Activated T-helper 17 cell treated with anti-CD3 and anti-CD28 coated beads, Interleukin-2, amount 50 U/mL, for 72 hours (primary cell): ENCODE data around the gene CCDC136. TPM values are rescaled to one million over a fixed set of nuclear protein-coding genes. Genes with fewer than 3 reads are reported as not detected.
A peak's percentile ranks its signal among the peaks of the same experiment; 100 is the strongest.

ENCODE experiments used
- ATAC-seq: fragments of 150-1000 bp; cut with Tn5 transposase; replicated peaks from 2 replicates; pipeline ENCODE4 v1.10.0; 2021; ENCODE audit warnings: mild to moderate bottlenecking, moderate library complexity
- H3K27ac Mint-ChIP-seq: one replicate; pipeline ENCODE4 v1.8.0; 2022; ENCODE audit warnings: mixed read lengths
- H3K27me3 Mint-ChIP-seq: one replicate; pipeline ENCODE4 v1.8.0; 2022; ENCODE audit warnings: mixed read lengths
- H3K36me3 Mint-ChIP-seq: one replicate; pipeline ENCODE4 v1.8.0; 2022; ENCODE audit warnings: low read depth, mild to moderate bottlenecking, mixed read lengths
- H3K4me1 Mint-ChIP-seq: one replicate; pipeline ENCODE4 v1.8.0; 2022; ENCODE audit warnings: mixed read lengths
- H3K4me3 Mint-ChIP-seq: one replicate; pipeline ENCODE4 v1.8.0; 2022; ENCODE audit warnings: mild to moderate bottlenecking, mixed read lengths
- H3K9me3 Mint-ChIP-seq: one replicate; pipeline ENCODE4 v1.8.0; 2022; ENCODE audit warnings: mixed read lengths
- total RNA-seq, 2 donors: library from RNA; stranded (reverse); gene quantifications; one replicate each; pipeline ENCODE4 v1.2.3, GENCODE V29; 2022

CCDC136 gene
- total RNA-seq, 2 donors from 2014 or later: 11.7 to 15.4 TPM

- Mint-ChIP-seq H3K27me3 (no peaks in the 10 kb centered on the region), H3K36me3 (peaks cover 18% of the 10 kb centered on the region), H3K4me3 (peak overlapping the region; percentile 83), H3K9me3 (no peaks in the 10 kb centered on the region), H3K4me1 (peaks cover 13% of the 10 kb centered on the region), H3K27ac (peak overlapping the region; percentile 87)
- ATAC-seq: no peak
These were observed 70.3 kb downstream of the CCDC136 start for GRCh38 chr7:128861957-128862570.

DNA sequence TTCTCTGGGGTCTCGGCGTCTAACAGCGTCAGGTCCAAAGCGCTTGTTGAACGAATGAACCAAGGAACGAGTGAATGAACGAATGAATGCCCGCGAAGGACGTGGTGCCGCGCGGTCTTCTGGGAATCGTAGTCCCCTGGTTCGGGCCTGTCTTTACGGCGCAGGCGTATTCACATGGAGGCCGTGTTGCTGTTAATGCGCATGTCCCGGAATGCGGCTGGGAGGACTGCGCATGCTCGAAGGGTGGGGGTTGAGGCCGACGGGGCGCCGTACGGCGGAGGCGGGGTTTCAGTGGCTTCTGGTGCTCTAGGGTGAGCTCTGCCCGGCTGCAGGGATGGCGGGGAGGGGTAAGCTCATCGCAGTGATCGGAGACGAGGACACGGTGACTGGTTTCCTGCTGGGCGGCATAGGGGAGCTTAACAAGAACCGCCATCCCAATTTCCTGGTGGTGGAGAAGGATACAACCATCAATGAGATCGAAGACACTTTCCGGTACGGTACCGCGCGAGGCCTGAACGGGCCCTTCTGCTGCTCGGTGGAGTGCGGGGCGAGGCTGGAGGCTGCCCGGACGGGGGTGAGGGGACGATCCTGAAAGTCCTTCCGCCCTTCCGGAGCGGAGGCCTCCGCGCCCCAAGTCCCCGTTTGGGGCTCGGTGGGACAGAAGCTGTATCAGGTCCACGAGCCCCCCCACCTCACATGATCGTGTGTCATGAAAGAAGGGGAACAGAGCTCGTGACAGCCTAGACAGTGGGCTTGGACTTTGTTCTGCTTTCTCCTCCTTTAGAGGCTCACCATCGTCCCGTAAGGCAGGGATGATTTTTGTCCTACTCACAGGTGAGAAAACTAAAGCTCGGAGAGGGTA, 71.0 kb downstream of the CCDC136 start, which contains the start of gene ATP6V1F:
Gene ATP6V1F (plus strand): TSS at position 286 of the 862 bp plus-strand sequence. CDS start 49 bp downstream, at position 335.
- H3K27me3 Mint-ChIP-seq: no peaks in the 10 kb centered on the region
- H3K4me3 Mint-ChIP-seq: peak within 1 kb of the TSS; percentile 83
- peaks cover 18% of the 10 kb centered on the region for H3K36me3 Mint-ChIP-seq
- no peaks in the 10 kb centered on the region for H3K9me3 Mint-ChIP-seq
- ATAC-seq: peak; percentile 94
- peaks cover 13% of the 10 kb centered on the region for H3K4me1 Mint-ChIP-seq
- H3K27ac Mint-ChIP-seq: peak within 1 kb of the TSS; percentile 87

DNA sequence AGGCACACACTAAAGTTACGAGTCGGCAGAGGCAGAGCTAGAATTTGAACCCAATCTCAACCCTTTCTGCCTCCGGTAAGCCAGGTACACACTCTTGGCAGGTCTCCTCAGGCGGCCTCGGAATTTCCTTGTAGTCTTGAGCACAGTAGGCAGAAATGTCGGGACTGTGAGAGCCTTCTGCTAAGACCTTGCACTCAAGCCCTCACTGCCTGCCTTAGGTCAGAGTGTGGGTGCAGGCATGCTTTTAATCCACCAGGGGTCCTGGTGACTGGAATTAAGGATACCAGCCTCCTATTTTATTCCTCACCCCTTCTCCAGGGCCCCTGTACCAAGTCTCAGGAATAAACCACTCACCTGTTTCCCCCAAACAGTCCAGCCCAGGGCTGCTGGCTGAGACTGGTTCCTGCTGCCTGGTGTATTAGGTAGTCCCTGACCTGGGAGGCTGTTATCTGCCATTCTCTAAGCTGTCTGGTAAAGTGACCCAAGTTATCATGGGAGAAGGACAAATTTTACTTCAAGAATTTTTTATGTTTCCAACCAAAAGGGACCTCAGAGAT, 71.7 kb downstream of the CCDC136 start:
- Mint-ChIP-seq H3K27ac (peak overlapping the region; percentile 87), H3K4me3 (peak overlapping the region; percentile 83)

DNA sequence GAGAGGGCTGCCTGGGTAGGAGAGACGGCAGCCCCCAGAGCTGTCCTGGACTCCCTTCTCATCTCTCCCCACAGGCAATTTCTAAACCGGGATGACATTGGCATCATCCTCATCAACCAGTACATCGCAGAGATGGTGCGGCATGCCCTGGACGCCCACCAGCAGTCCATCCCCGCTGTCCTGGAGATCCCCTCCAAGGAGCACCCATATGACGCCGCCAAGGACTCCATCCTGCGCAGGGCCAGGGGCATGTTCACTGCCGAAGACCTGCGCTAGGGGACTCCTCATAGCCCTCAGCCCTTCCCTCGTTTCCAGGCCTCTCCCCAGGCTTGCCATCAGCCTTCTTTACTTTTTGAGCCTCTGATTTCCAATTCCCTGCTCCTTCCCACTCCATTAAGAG, 73.5 kb downstream of the CCDC136 start:
- ATAC-seq: no peak
- Mint-ChIP-seq H3K4me3 (peak overlapping the region; percentile 27), H3K27me3 (no peaks in the 10 kb centered on the region), H3K9me3 (no peaks in the 10 kb centered on the region), H3K4me1 (peaks cover 13% of the 10 kb centered on the region), H3K27ac (no peak overlapping the region), H3K36me3 (peaks cover 18% of the 10 kb centered on the region)

More for the DNA sequence above, 71.7 kb downstream of the CCDC136 start:
- Mint-ChIP-seq H3K9me3 (no peaks in the 10 kb centered on the region), H3K36me3 (peaks cover 18% of the 10 kb centered on the region), H3K27me3 (no peaks in the 10 kb centered on the region), H3K4me1 (peaks cover 13% of the 10 kb centered on the region)
- peak; percentile 46 for ATAC-seq

DNA sequence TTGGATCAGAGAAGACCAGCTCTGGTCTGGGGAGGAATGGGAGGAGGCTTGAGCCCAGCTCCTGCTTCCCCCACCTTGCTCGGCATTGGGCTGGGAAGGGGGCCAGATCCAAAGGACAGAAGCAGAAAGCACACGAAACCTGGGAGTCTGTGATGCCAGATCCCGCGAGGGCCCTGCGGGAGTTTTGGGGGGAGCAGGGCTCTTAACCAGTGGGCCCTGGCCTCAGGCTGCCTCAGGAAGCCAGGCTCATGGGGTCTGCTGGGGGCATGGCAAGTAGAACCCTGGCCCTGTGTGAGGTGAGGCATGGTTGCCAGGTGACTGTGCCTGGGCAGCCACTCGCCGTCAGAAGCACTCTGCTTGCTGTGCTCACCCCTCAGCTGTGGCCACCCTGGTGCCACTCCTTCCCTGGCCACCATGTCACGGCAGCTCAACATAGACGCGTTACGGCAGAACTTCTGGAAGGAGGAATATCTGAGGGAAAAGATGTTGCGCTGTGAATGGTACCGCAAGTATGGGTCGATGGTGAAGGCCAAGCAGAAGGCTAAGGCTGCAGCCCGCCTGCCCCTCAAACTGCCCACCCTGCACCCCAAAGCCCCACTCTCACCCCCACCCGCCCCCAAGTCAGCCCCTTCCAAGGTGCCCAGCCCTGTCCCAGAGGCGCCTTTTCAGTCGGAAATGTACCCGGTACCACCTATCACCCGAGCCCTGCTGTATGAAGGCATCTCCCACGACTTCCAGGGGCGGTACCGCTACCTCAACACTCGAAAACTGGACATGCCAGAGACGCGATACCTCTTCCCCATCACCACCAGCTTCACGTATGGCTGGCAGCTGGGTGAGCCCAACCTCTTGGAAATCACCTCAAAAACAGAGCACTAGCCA, 74.5 kb downstream of the CCDC136 start:
- no peaks in the 10 kb centered on the region for H3K27me3 Mint-ChIP-seq
- H3K27ac Mint-ChIP-seq: no peak overlapping the region
- H3K36me3 Mint-ChIP-seq: peaks cover 18% of the 10 kb centered on the region
- H3K4me1 Mint-ChIP-seq: peaks cover 13% of the 10 kb centered on the region
- H3K4me3 Mint-ChIP-seq: no peak overlapping the region
- no peak for ATAC-seq
- no peaks in the 10 kb centered on the region for H3K9me3 Mint-ChIP-seq

- Mint-ChIP-seq H3K36me3 (peaks cover 18% of the 10 kb centered on the region), H3K4me3 (no peak overlapping the region)
- no peak for ATAC-seq
These were observed 75.5 kb downstream of the CCDC136 start for GRCh38 chr7:128867241-128867640.

DNA sequence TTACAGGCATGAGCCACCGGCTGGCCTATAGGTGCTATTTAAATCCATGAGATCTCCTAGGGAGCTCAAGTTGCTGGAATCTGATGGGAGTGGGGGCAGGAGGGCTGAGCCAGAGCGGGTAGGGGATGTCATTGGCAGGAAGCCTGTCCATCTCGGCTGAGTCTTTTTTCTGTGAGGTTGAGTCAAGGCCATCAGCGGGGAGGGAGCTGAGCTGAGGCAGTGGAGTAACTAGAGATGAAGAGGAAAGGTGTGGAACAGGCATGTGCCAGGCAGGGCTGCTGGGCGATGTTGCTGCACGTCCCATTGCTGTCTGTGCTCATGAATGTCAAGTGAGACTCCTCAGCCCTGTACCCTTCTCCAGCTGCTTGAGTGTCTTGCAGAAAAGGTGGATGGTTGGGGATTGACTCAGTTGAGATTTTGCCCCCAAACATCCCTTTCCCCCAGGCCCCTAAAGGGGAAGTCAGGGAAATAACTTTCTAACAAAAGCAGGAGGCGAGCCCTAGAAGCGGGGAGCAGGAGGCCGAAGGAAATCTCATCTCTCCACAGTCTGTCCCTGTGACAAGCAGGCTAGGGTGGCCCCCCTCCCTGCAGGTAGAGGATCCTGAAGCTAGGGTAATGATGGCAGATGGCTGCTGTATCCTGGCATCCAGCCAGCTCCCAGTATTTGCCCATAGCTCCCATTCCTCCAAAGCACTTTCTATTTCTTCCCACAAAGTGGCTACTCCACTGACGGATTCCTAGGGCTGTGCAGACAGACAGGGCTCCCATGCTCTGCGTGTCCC, 76.3 kb downstream of the CCDC136 start:
- H3K27me3 Mint-ChIP-seq: no peaks in the 10 kb centered on the region
- H3K36me3 Mint-ChIP-seq: peaks cover 13% of the 10 kb centered on the region
- peaks cover 8% of the 10 kb centered on the region for H3K4me1 Mint-ChIP-seq
- H3K27ac Mint-ChIP-seq: no peak overlapping the region
- peak overlapping the region; percentile 37 for H3K4me3 Mint-ChIP-seq
- no peaks in the 10 kb centered on the region for H3K9me3 Mint-ChIP-seq
- no peak for ATAC-seq

More at GRCh38 chr7:128867241-128867640, 75.5 kb downstream of the CCDC136 start:
- no peak overlapping the region for H3K27ac Mint-ChIP-seq
- H3K9me3 Mint-ChIP-seq: no peaks in the 10 kb centered on the region
- H3K4me1 Mint-ChIP-seq: peaks cover 10% of the 10 kb centered on the region
- H3K27me3 Mint-ChIP-seq: no peaks in the 10 kb centered on the region

DNA sequence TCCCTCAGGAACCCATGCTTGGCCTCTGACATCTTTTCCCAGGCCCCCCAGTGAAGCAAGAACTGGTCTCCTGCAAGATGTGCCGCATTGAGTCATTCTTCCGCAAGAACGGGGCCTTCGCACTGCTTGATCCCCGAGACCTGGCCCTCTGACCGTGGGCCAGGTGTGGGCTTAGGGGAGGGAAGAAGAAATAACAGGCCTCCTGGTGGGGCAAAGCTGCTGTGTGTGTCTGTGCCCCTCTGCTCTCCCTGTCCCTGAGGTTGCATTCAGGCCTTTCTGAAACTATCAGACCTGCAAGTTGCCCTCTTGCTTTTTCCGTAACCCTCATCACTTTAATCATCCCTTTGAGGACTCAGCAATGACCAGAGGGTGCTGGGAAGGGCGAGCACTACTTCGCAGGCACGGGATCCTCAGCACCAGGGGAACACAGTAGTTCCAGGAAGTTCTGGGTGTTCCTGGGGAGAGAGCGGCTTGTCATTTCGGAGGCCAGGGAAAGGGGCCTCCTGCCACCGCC, 76.9 kb downstream of the CCDC136 start:
- peaks cover 8% of the 10 kb centered on the region for H3K4me1 Mint-ChIP-seq
- no peak for ATAC-seq
- H3K9me3 Mint-ChIP-seq: no peaks in the 10 kb centered on the region
- H3K27me3 Mint-ChIP-seq: no peaks in the 10 kb centered on the region
- no peak overlapping the region for H3K27ac Mint-ChIP-seq
- H3K36me3 Mint-ChIP-seq: peaks cover 13% of the 10 kb centered on the region
- H3K4me3 Mint-ChIP-seq: peak overlapping the region; percentile 33

DNA sequence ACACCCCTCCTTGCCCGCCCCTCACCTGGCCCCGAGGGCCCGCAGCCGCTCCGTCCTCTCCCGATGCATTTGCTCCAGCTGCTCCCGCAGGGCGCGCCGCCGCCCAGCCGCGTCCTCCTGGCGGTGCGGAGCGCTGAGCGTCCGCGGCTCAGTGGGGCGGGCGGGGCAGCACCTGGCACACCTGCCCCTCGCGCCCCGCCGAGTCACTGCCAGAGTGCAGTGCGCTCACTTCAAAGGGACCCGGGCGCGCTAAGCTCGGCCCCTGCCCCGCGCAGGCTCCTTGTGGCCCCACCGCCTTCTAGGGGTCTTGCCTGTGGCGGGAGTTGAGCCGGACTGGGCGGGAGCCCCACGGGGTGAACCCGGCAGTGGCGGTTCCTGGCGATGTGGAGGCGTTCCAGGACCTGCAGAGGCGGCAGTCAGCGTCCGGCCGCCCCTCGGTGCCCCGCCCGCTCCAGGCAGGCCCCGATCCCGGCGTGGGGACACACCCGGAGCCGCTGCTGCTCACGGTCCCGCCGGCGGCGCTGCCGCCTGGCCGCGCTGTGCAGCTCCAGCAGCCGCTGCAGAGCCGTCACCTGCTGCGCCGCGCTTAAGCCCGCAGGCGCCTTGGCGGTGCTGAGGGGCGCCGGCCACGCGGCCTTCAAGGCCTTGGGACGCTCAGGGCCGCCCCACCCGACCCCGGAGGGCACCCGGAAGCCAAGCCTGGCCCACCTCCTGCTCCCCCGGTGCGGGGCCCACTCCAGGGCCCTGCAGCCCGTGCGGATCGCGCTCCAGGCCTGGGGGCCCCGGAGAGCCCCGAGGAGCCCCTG, 77.6 kb downstream of the CCDC136 start:
- peak overlapping the region; percentile 33 for H3K4me3 Mint-ChIP-seq
- H3K4me1 Mint-ChIP-seq: peaks cover 8% of the 10 kb centered on the region
- H3K27ac Mint-ChIP-seq: no peak overlapping the region
- H3K27me3 Mint-ChIP-seq: no peaks in the 10 kb centered on the region
- ATAC-seq: peak; percentile 88
- no peaks in the 10 kb centered on the region for H3K9me3 Mint-ChIP-seq
- peaks cover 13% of the 10 kb centered on the region for H3K36me3 Mint-ChIP-seq

DNA sequence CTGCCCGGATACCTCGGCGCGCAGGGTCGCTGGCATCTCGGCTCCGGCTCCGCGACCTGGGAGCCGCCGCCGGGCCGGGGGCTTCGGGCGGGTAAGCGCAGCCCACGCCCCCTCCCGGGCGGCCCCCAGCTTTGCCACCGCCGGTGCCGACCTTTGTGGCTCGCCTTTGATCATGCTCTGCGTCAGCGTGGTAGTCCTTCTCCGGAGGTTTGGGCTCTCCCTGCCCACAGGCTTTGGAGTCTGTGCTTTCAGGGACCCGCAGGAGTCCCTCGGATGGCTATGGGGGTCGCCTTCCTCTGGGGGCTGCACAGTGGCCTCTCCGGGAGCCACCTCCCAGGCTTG, 78.1 kb downstream of the CCDC136 start:
- Mint-ChIP-seq H3K27ac (no peak overlapping the region), H3K4me3 (peak overlapping the region; percentile 67), H3K9me3 (no peaks in the 10 kb centered on the region), H3K4me1 (peaks cover 5% of the 10 kb centered on the region), H3K36me3 (peaks cover 11% of the 10 kb centered on the region), H3K27me3 (no peaks in the 10 kb centered on the region)
- peak; percentile 25 for ATAC-seq

DNA sequence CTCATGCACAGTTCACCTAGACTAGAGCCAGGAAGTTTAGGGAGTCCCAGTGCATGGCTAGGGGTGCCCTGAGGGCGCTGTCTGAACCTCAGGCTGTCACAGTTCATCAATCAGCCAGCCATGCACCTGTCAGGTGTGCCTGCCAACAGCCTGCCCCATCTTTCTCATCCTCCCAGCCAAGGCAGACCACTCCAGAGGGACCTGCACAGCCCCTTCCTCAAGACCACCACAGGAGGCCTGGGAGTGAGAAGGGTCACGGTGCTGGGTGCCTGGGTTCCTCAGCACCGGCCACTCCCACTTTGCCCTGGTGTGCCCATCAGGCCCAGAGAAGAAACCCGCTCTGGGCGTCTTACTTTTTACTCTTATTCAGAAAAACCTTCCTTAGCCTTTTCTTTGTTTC, 79.3 kb downstream of the CCDC136 start:
- no peaks in the 10 kb centered on the region for H3K9me3 Mint-ChIP-seq
- H3K27me3 Mint-ChIP-seq: no peaks in the 10 kb centered on the region
- peak overlapping the region; percentile 67 for H3K4me3 Mint-ChIP-seq
- H3K4me1 Mint-ChIP-seq: no peaks in the 10 kb centered on the region
- no peak for ATAC-seq
- H3K36me3 Mint-ChIP-seq: no peaks in the 10 kb centered on the region
- H3K27ac Mint-ChIP-seq: no peak overlapping the region
